Keratinocyte (primary cell): ENCODE measurements around the gene SYVN1. TPM values are rescaled to one million over a fixed set of nuclear protein-coding genes. Genes with fewer than 3 reads are reported as not detected.

Experiments used
- DNase-seq: peaks from one replicate; pipeline ENCODE4 v3.0.0-alpha.2; 2011; ENCODE audit warnings: low read depth, missing footprints, low spot score
- FAIRE-seq: peaks from 2 replicates; lab custom pipeline; 2011; peaks lifted over from hg19 to GRCh38; lab: Jason Lieb, UNC
- H2AFZ ChIP-seq: 2 replicates; pipeline ENCODE4 v1.6.0; 2012; ENCODE audit warnings: low read length, control low read depth, inconsistent platforms; ENCODE audit not compliant: control insufficient read depth
- H3K27ac ChIP-seq: 2 replicates; pipeline ENCODE4 v1.5.1; 2011; ENCODE audit warnings: low read length; ENCODE audit not compliant: control insufficient read depth, insufficient read depth
- H3K27me3 ChIP-seq: 3 replicates; pipeline ENCODE4 v1.6.0; 2011; ENCODE audit warnings: low read length; ENCODE audit not compliant: control insufficient read depth, insufficient read depth; ENCODE audit errors: extremely low read depth
- H3K36me3 ChIP-seq, 2 experiments: 2 replicates in 1 of 2; 3 replicates in 1 of 2; pipeline ENCODE4 v1.5.1; 2011; ENCODE audit warnings: low read length in 2 of 2, mild to moderate bottlenecking in 1 of 2; ENCODE audit not compliant: control insufficient read depth in 2 of 2, insufficient read depth in 2 of 2; ENCODE audit errors: extremely low read depth in 1 of 2
- H3K4me1 ChIP-seq: 3 replicates; pipeline ENCODE4 v1.5.1; 2011; ENCODE audit warnings: low read length; ENCODE audit not compliant: control insufficient read depth, insufficient read depth; ENCODE audit errors: extremely low read depth
- H3K4me2 ChIP-seq: 3 replicates; pipeline ENCODE4 v1.6.0; 2011; ENCODE audit warnings: low read depth, low read length; ENCODE audit not compliant: control insufficient read depth, insufficient read depth; ENCODE audit errors: extremely low read depth
- H3K4me3 ChIP-seq, 3 experiments: fragments of 200-600 bp in 1 of 3; sonication (generic) in 1 of 3; 2 replicates in 2 of 3; 3 replicates in 1 of 3; pipeline ENCODE4 v1.5.1; 2011 to 2016; ENCODE audit warnings: low read length in 3 of 3, mild to moderate bottlenecking in 3 of 3, control low read depth in 2 of 3, inconsistent platforms in 1 of 3, low read depth in 1 of 3, mixed read lengths in 1 of 3, mixed run types in 1 of 3, moderate library complexity in 1 of 3; ENCODE audit not compliant: control insufficient read depth in 2 of 3, insufficient read depth in 2 of 3; ENCODE audit errors: extremely low read depth in 1 of 3
- H3K79me2 ChIP-seq: 2 replicates; pipeline ENCODE4 v1.6.0; 2012; ENCODE audit warnings: low read length; ENCODE audit not compliant: control insufficient read depth, insufficient read depth
- H3K9ac ChIP-seq: 3 replicates; pipeline ENCODE4 v1.6.0; 2011; ENCODE audit warnings: low read length; ENCODE audit not compliant: control insufficient read depth, insufficient read depth; ENCODE audit errors: extremely low read depth
- H3K9me1 ChIP-seq: 3 replicates; pipeline ENCODE4 v1.6.0; 2011; ENCODE audit warnings: low read length; ENCODE audit not compliant: control insufficient read depth, insufficient read depth; ENCODE audit errors: extremely low read depth
- H3K9me3 ChIP-seq: 2 replicates; pipeline ENCODE4 v1.5.1; 2012; ENCODE audit warnings: low read depth, low read length; ENCODE audit not compliant: control insufficient read depth
- H4K20me1 ChIP-seq: 3 replicates; pipeline ENCODE4 v1.6.0; 2011; ENCODE audit warnings: low read length; ENCODE audit not compliant: control insufficient read depth, insufficient read depth; ENCODE audit errors: extremely low read depth
- CTCF ChIP-seq, 3 experiments: IDR thresholded peaks in 1 of 3; conservative IDR thresholded peaks in 1 of 3; optimal IDR thresholded peaks in 1 of 3; 2 replicates in 2 of 3; 3 replicates in 1 of 3; pipeline versions ENCODE3 to v1.5.1; 2011; ENCODE audit warnings: low read length in 3 of 3, mild to moderate bottlenecking in 3 of 3, moderate library complexity in 2 of 3, control low read depth in 1 of 3, inconsistent platforms in 1 of 3; ENCODE audit not compliant: insufficient read depth in 2 of 3; ENCODE audit errors: extremely low read depth in 1 of 3
- EZH2 ChIP-seq: IDR thresholded peaks from one replicate; pipeline ENCODE4 v1.6.1; 2012; ENCODE audit warnings: inconsistent platforms, mild to moderate bottlenecking, low read length, moderate library complexity
- dilution Hi-C: fragments of 300-500 bp; cut with MboI; formaldehyde crosslinking; loops from one replicate; pipeline ENCODE4 v1.7.0; 2020; ENCODE audit warnings: low sequenced_read_pairs; ENCODE audit not compliant: extremely low pct_ligation_motif_present
- polyA plus RNA-seq, 5 experiments: library from polyadenylated mRNA; depleted of rRNA in 3 of 5; stranded (reverse) in 3 of 5; stranded (forward) in 1 of 5; unstranded in 1 of 5; fragments of >200 nt; gene quantifications; 1 replicate in 1 of 5; 2 replicates in 3 of 5; 3 replicates in 1 of 5; pipeline versions ENCODE4 v1.2.1 to v1.2.3, GENCODE V29; 2011 to 2012; ENCODE audit warnings: missing spikeins in 2 of 5, low read depth in 1 of 5, low replicate concordance in 1 of 5

The SYVN1 gene
- polyA plus RNA-seq, 1 donor (not counting 4 experiments of a cell fraction or from before 2014, with no cell fraction given) = 10.8 TPM

GRCh38 chr11:65110354-65110861 lies 23.9 kb downstream of the SYVN1 start:
- Histone ChIP-seq H3K36me3 (peaks cover 7 to 9% of the 10 kb centered on the region in 2 experiments), H3K79me2 (peaks cover 3% of the 10 kb centered on the region), H2AFZ (no peak overlapping the region), H3K9ac (no peak overlapping the region), H3K9me1 (no peaks in the 10 kb centered on the region), H3K4me2 (no peak overlapping the region), H3K27ac (no peak overlapping the region), H3K4me3 (no peak overlapping the region), H3K4me1 (peaks cover 22% of the 10 kb centered on the region), H3K9me3 (no peaks in the 10 kb centered on the region), H3K27me3 (no peaks in the 10 kb centered on the region), H4K20me1 (no peaks in the 10 kb centered on the region)
- dilution Hi-C loops = no loop called here
- DNase-seq (no peak), FAIRE-seq (peak; percentile 80)
- no peak for TF ChIP-seq EZH2
- TF ChIP-seq CTCF (optimal IDR thresholded peaks at IDR 0.05 in 1 of 3, IDR thresholded peaks at IDR 0.05 in 1 of 3, conservative IDR thresholded peaks at IDR 0.05 in 1 of 3; ENCODE audit: extremely low read depth in 1 of 3, insufficient read depth in 2 of 3, low read length in 3 of 3) = peak; percentile 87 to 98 (median 96)

- H3K9me3 ChIP-seq = no peaks in the 10 kb centered on the region
- no peak overlapping the region for H3K9ac ChIP-seq
- H2AFZ ChIP-seq = no peak overlapping the region
- H3K4me1 ChIP-seq = peaks cover 22% of the 10 kb centered on the region
- DNase-seq (no peak), FAIRE-seq (no peak)
- dilution Hi-C loops = no loop called here
- H3K9me1 ChIP-seq = no peaks in the 10 kb centered on the region
- H3K4me3 ChIP-seq = no peak overlapping the region
- no peaks in the 10 kb centered on the region for H3K27me3 ChIP-seq
- H3K79me2 ChIP-seq = no peaks in the 10 kb centered on the region
- H3K36me3 ChIP-seq = peaks cover 9 to 11% of the 10 kb centered on the region in 2 experiments
- no peak for TF ChIP-seq CTCF (optimal IDR thresholded peaks at IDR 0.05 in 1 of 3, IDR thresholded peaks at IDR 0.05 in 1 of 3, conservative IDR thresholded peaks at IDR 0.05 in 1 of 3; ENCODE audit: extremely low read depth in 1 of 3, insufficient read depth in 2 of 3, low read length in 3 of 3)
- TF ChIP-seq EZH2 = no peak
- H4K20me1 ChIP-seq = no peaks in the 10 kb centered on the region
- no peak overlapping the region for H3K4me2 ChIP-seq
- H3K27ac ChIP-seq = no peak overlapping the region
Measured at GRCh38 chr11:65109231-65110198, 24.8 kb downstream of the SYVN1 start.
